ENCODE data around the gene DBNDD1. TPM values are rescaled to one million over a fixed set of nuclear protein-coding genes. Genes with fewer than 3 reads are reported as not detected.

DBNDD1 gene
- total RNA-seq, 1 experiment from 2014 or later, result 32.3 TPM

GRCh38 chr16:90043526-90043925 is 24.3 kb upstream of the DBNDD1 start:
- in situ Hi-C loops (cut with HindIII; ENCODE audit: low pct_unique_long_range_greater_than_20kb, low sequenced_read_pairs), result no loop called here
- no peak for DNase-seq (ENCODE audit: low read depth, low spot score)
- Histone ChIP-seq H3K36me3 (ENCODE audit: control insufficient read depth, insufficient read depth, low read length) (no peaks in the 10 kb centered on the region), H3K27me3 (ENCODE audit: control insufficient read depth, insufficient read depth, low read length) (no peaks in the 10 kb centered on the region), H3K4me3 (ENCODE audit: low read depth in 2 of 2, low read length in 2 of 2) (no peak overlapping the region), H3K27ac (ENCODE audit: low read length) (no peak overlapping the region), H3K9me3 (ENCODE audit: control insufficient read depth, insufficient read depth, low read depth, low read length) (no peaks in the 10 kb centered on the region), H3K4me1 (ENCODE audit: control insufficient read depth, insufficient read depth, low read length) (peaks cover 5% of the 10 kb centered on the region)
- ChIA-PET POLR2A (no interaction called here), CTCF (no interaction called here)
- BruUV-seq (replicated peaks), result no TSS peak
- intact Hi-C loops (cut with micrococcal nuclease; ENCODE audit: unreplicated experiment), result no loop called here
- TF ChIP-seq POLR2AphosphoS5 (IDR thresholded peaks at IDR 0.05; ENCODE audit: low read depth, low read length), result no peak
- ATAC-seq, result no peak

- H3K36me3 ChIP-seq (ENCODE audit: control insufficient read depth, insufficient read depth, low read length), result no peaks in the 10 kb centered on the region; the same call in 1 of the 2 replicates
- peaks cover 5% of the 10 kb centered on the region for H3K4me1 ChIP-seq (ENCODE audit: control insufficient read depth, insufficient read depth, low read length)
- no peak for TF ChIP-seq SIN3A (IDR thresholded peaks at IDR 0.05; ENCODE audit: borderline replicate concordance, insufficient read depth, low read depth, low read length)
- no peak for TF ChIP-seq TCF7L2 (IDR thresholded peaks at IDR 0.05; ENCODE audit: low read depth, low read length)
- no peak for TF ChIP-seq CTCF (IDR thresholded peaks at IDR 0.05)
- no peak for TF ChIP-seq POLR2AphosphoS5 (IDR thresholded peaks at IDR 0.05; ENCODE audit: low read depth, low read length)
- no peak for TF ChIP-seq REST (IDR thresholded peaks at IDR 0.05; ENCODE audit: insufficient read depth in 1 of 2, low read depth in 2 of 2, low read length in 1 of 2)
- no TSS peak for BruUV-seq (replicated peaks)
- H3K9me3 ChIP-seq (ENCODE audit: control insufficient read depth, insufficient read depth, low read depth, low read length), result no peaks in the 10 kb centered on the region
- ATAC-seq (no peak), DNase-seq (ENCODE audit: low read depth, low spot score) (no peak)
- in situ Hi-C loops (cut with HindIII; ENCODE audit: low pct_unique_long_range_greater_than_20kb, low sequenced_read_pairs) (no loop called here), intact Hi-C loops (cut with micrococcal nuclease; ENCODE audit: unreplicated experiment) (no loop called here)
- ChIA-PET POLR2A (no interaction called here), CTCF (no interaction called here)
- no peaks in the 10 kb centered on the region for H3K27me3 ChIP-seq (ENCODE audit: control insufficient read depth, insufficient read depth, low read length)
- H3K4me3 ChIP-seq (ENCODE audit: low read depth in 2 of 2, low read length in 2 of 2), result no peak overlapping the region
- no peak overlapping the region for H3K27ac ChIP-seq (ENCODE audit: low read length)
These were observed 23.8 kb upstream of the DBNDD1 start for GRCh38 chr16:90042946-90043514.

- in situ Hi-C loops (cut with HindIII; ENCODE audit: low pct_unique_long_range_greater_than_20kb, low sequenced_read_pairs), result no loop called here
- H3K4me3 ChIP-seq (ENCODE audit: low read depth in 2 of 2, low read length in 2 of 2), result no peak overlapping the region
- BruUV-seq (replicated peaks), result no TSS peak
- H3K27ac ChIP-seq (ENCODE audit: low read length), result no peak overlapping the region
- no peak for ATAC-seq
- peaks cover 1% of the 10 kb centered on the region for H3K4me1 ChIP-seq (ENCODE audit: control insufficient read depth, insufficient read depth, low read length)
- POLR2A ChIA-PET, result no interaction called here
- no peaks in the 10 kb centered on the region; the same call in 1 of the 2 replicates for H3K36me3 ChIP-seq (ENCODE audit: control insufficient read depth, insufficient read depth, low read length)
- intact Hi-C loops (cut with micrococcal nuclease; ENCODE audit: unreplicated experiment), result no loop called here
- DNase-seq (ENCODE audit: low read depth, low spot score), result no peak
- no peaks in the 10 kb centered on the region for H3K27me3 ChIP-seq (ENCODE audit: control insufficient read depth, insufficient read depth, low read length)
- TF ChIP-seq CTCF (IDR thresholded peaks at IDR 0.05), result no peak
- TF ChIP-seq SIN3A (IDR thresholded peaks at IDR 0.05; ENCODE audit: borderline replicate concordance, insufficient read depth, low read depth, low read length), result no peak
- no peak for TF ChIP-seq POLR2AphosphoS5 (IDR thresholded peaks at IDR 0.05; ENCODE audit: low read depth, low read length)
- CTCF ChIA-PET, result no interaction called here
- no peaks in the 10 kb centered on the region for H3K9me3 ChIP-seq (ENCODE audit: control insufficient read depth, insufficient read depth, low read depth, low read length)
These were observed 22.7 kb upstream of the DBNDD1 start for GRCh38 chr16:90041896-90042473.

Measured in Panc1 (cell line).